Heart left ventricle (tissue), 16 donors: ENCODE measurements around the gene FAT4. TPM values are rescaled to one million over a fixed set of nuclear protein-coding genes. Genes with fewer than 3 reads are reported as not detected.

Source experiments
- ATAC-seq, 4 donors: fragments of 200-7000 bp; cut with Tn5 transposase; one replicate each; pipeline ENCODE4 v1.9.1; 2020 to 2022; ENCODE audit warnings: moderate library complexity in 4 of 4, mild to moderate bottlenecking in 3 of 4, moderate number of reproducible peaks in 1 of 4
- DNase-seq, 5 donors: peaks; one replicate each; pipeline ENCODE4 v3.0.0-alpha.2; 2020
- H3K27ac ChIP-seq, 12 donors: fragments of 200-600 bp; sonication (generic) in 4 of 12; one replicate each; pipeline versions ENCODE4 v1.5.0 to v1.8.0; 2016 to 2022; ENCODE audit warnings: mild to moderate bottlenecking in 2 of 12
- H3K27me3 ChIP-seq, 9 donors: fragments of 200-600 bp; sonication (generic) in 2 of 9; one replicate each; pipeline versions ENCODE4 v1.5.1 to v1.8.0; 2016 to 2022; ENCODE audit warnings: mild to moderate bottlenecking in 3 of 9
- H3K36me3 ChIP-seq, 9 donors: fragments of 200-600 bp; sonication (generic) in 2 of 9; one replicate each; pipeline versions ENCODE4 v1.5.0 to v1.8.0; 2018 to 2022; ENCODE audit warnings: mild to moderate bottlenecking in 2 of 9
- H3K4me1 ChIP-seq, 12 donors: fragments of 200-600 bp; sonication (generic) in 4 of 12; one replicate each; pipeline versions ENCODE4 v1.5.0 to v1.8.0; 2016 to 2022; ENCODE audit warnings: mild to moderate bottlenecking in 3 of 12
- H3K4me3 ChIP-seq, 12 donors: fragments of 200-600 bp; sonication (generic) in 4 of 12; one replicate each; pipeline versions ENCODE4 v1.5.0 to v1.8.0; 2017 to 2022; ENCODE audit warnings: mild to moderate bottlenecking in 9 of 12, moderate library complexity in 4 of 12
- H3K9me3 ChIP-seq, 12 donors: fragments of 200-600 bp; sonication (generic) in 4 of 12; one replicate each; pipeline versions ENCODE4 v1.5.0 to v1.8.0; 2016 to 2022; ENCODE audit warnings: mild to moderate bottlenecking in 1 of 12
- POLR2A ChIP-seq, 2 donors: fragments of 450-650 bp; IDR thresholded peaks; one replicate each; pipeline ENCODE4 v1.6.1; 2017; ENCODE audit warnings: antibody characterized with exemption in 2 of 2, mild to moderate bottlenecking in 2 of 2, moderate library complexity in 2 of 2
- WGBS, 4 donors: extraction: QIAGEN DNeasy Blood & Tissue Kit in 2 of 4; methylation state at CpG; one replicate each; pipeline versions ENCODE4 v1.1.5 to v1.1.7; 2013 to 2018; 5-methylcytosine and 5-hydroxymethylcytosine counted together
- intact Hi-C, 10 donors: fragments of 100-400 bp; cut with DNase I; formaldehyde crosslinking; loops; one replicate each; pipeline versions ENCODE4 v1.11.1 to v1.14.2; 2022
- polyA plus RNA-seq, 2 donors: library from polyadenylated mRNA; stranded (reverse); fragments of 200-250 nt; gene quantifications; one replicate each; pipeline ENCODE4 v1.2.3, GENCODE V29; 2013
- total RNA-seq, 9 donors: library from RNA; depleted of rRNA in 2 of 9; stranded (reverse); fragments of >200 nt in 2 of 9; fragmentation: NEBNext Ultra II Directional in 3 of 9; extraction: Animal tissue kit (Norgen Biotek cat#: 25700) in 3 of 9; gene quantifications; one replicate each; pipeline versions ENCODE4 v1.1.0 to v1.2.4, GENCODE V29; 2016 to 2023
- TF ChIP-seq, protein P1 (sequence below), 12 donors: fragments of 200-600 bp; sonication (generic) in 4 of 12; IDR thresholded peaks; one replicate each; pipeline versions ENCODE4 v1.5.0 to v1.8.0; 2018 to 2022; ENCODE audit warnings: antibody characterized with exemption in 12 of 12, mild to moderate bottlenecking in 5 of 12
- donor health status: ischemic (EF 13 %, LVEDD 7.1; RV severe dilation, severe dysfunction).
- donor health status: healthy with polysubstance abuse.
- donor health status: DM: no; HTN: yes; CAD: no.
- donor health status: DM: no; HTN: no; CAD: no.
- donor health status: ischemic (EF 25% LVEDD 6.9; RV normal size, moderate dysfunction).
- donor health status: ischemic (EF 25% LVEDD 5.7; RV mildly dilated, moderate dysfunction).
- donor health status: healthy.
- donor health status: DM: yes; HTN: yes; CAD: no.
- donor health status: ischemic (EF 35%, LVEDD 5.7; RV mildly dilated, moderate dysfunction).
- donor health status: nonischemic (EF 11% LVEDD 7.7; RV severe dilation, severe dysfunction).
- donor health status: DM: yes; HTN: yes; CAD: no.
- donor health status: PGD.
- donor health status: ischemic (EF 29% LVEDD 5.4; RV normal size, mild dysfunction).
- donor health status: nonischemic (EF 23%, LVEDD 6.1; RV moderate dilation, normal function).

The FAT4 gene
- total and polyA plus RNA-seq, 11 donors, result 1.3 to 16.3 (median 10.1) TPM

- Histone ChIP-seq H3K27ac (no peak overlapping the region), H3K36me3 (peaks cover 0 to 1% (median 0%) of the 10 kb centered on the region in 9 donors), H3K9me3 (no peaks in the 10 kb centered on the region), H3K27me3 (no peaks in the 10 kb centered on the region), H3K4me3 (no peak overlapping the region), H3K4me1 (peaks cover 5 to 52% (median 26%) of the 10 kb centered on the region in 12 donors)
- TF ChIP-seq, protein P1, sequence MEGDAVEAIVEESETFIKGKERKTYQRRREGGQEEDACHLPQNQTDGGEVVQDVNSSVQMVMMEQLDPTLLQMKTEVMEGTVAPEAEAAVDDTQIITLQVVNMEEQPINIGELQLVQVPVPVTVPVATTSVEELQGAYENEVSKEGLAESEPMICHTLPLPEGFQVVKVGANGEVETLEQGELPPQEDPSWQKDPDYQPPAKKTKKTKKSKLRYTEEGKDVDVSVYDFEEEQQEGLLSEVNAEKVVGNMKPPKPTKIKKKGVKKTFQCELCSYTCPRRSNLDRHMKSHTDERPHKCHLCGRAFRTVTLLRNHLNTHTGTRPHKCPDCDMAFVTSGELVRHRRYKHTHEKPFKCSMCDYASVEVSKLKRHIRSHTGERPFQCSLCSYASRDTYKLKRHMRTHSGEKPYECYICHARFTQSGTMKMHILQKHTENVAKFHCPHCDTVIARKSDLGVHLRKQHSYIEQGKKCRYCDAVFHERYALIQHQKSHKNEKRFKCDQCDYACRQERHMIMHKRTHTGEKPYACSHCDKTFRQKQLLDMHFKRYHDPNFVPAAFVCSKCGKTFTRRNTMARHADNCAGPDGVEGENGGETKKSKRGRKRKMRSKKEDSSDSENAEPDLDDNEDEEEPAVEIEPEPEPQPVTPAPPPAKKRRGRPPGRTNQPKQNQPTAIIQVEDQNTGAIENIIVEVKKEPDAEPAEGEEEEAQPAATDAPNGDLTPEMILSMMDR (IDR thresholded peaks at IDR 0.05), result no peak
- no peak for TF ChIP-seq POLR2A (IDR thresholded peaks at IDR 0.05)
- 93 to 96% (median 96%) methylated on average over 1 of the region's 1 CpG for WGBS, 4 donors
- intact Hi-C loops, result loop anchor here in 1 of 10 donors (5.0 kb wide), 1 partner anchor 57 kb away; no protein-coding TSS in a partner anchor
- no peak for ATAC-seq
- no peak for DNase-seq
Measured at GRCh38 chr4:125325733-125326132, 11.0 kb downstream of the FAT4 start.

GRCh38 chr4:125331116-125331515, 16.4 kb downstream of the FAT4 start:
- DNase-seq (no peak), ATAC-seq (no peak)
- WGBS, 4 donors, result 91 to 93% (median 92%) methylated on average over 2 of the region's 2 CpGs
- intact Hi-C loops, result loop anchor here in 1 of 10 donors (10.0 kb wide), 1 partner anchor 54 kb away; no protein-coding TSS in a partner anchor
- Histone ChIP-seq H3K4me1 (peaks cover 0 to 51% (median 16%) of the 10 kb centered on the region in 12 donors), H3K27ac (no peak overlapping the region), H3K9me3 (no peaks in the 10 kb centered on the region), H3K4me3 (no peak overlapping the region), H3K27me3 (no peaks in the 10 kb centered on the region), H3K36me3 (no peaks in the 10 kb centered on the region)
- TF ChIP-seq, protein P1 (IDR thresholded peaks at IDR 0.05), result no peak
- no peak for TF ChIP-seq POLR2A (IDR thresholded peaks at IDR 0.05)

- intact Hi-C loops, result loop anchor here in 2 of 10 donors (5.0 to 10.0 kb wide), 2 partner anchors 50 to 52 kb away; no protein-coding TSS in a partner anchor
- Histone ChIP-seq H3K4me1 (peaks cover 0 to 69% (median 21%) of the 10 kb centered on the region in 12 donors), H3K36me3 (no peaks in the 10 kb centered on the region), H3K27me3 (no peaks in the 10 kb centered on the region), H3K4me3 (no peak overlapping the region), H3K9me3 (no peaks in the 10 kb centered on the region), H3K27ac (peak overlapping the region in 3 of 12 donors; percentile 2 to 38 (median 25))
- 48 to 67% (median 51%) methylated on average over 1 of the region's 1 CpG for WGBS, 4 donors
- TF ChIP-seq POLR2A (IDR thresholded peaks at IDR 0.05), result no peak
- TF ChIP-seq, protein P1 (IDR thresholded peaks at IDR 0.05), result no peak
- ATAC-seq, result peak in 3 of 4 donors; percentile 53 to 62 (median 56)
- DNase-seq, result no peak
Measured at GRCh38 chr4:125334926-125335325, 20.2 kb downstream of the FAT4 start.

DNA sequence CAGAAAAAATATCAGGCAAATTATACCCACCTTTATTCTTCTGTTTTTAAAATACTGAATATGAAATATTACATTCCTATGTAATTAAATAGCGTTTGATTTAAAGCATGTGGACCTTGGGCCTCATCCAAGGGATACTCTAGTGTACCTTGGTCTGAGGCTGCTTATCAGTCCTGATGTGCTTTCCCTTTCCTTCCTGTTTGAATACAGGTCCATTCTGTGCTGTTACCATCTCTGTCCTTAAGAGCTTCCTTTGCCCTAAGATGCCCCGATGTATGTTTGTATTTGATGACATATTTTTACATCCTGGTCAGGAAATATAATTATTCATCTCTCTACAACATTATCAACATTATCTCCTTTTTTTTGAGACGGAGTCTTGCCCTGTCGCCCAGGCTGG, 24.1 kb downstream of the FAT4 start:
- ATAC-seq, result peak; percentile 47 to 57 (median 50)
- peaks cover 0 to 44% (median 17%) of the 10 kb centered on the region in 12 donors for H3K4me1 ChIP-seq

More for the DNA sequence above, 24.1 kb downstream of the FAT4 start:
- no peak overlapping the region for H3K27ac ChIP-seq
- H3K27me3 ChIP-seq, result no peaks in the 10 kb centered on the region
- WGBS, 4 donors, result 49 to 59% (median 54%) methylated on average over 4 of the region's 4 CpGs
- TF ChIP-seq, protein P1 (IDR thresholded peaks at IDR 0.05), result no peak
- TF ChIP-seq POLR2A (IDR thresholded peaks at IDR 0.05), result no peak
- intact Hi-C loops, result loop anchor here in 2 of 10 donors (5.0 to 10.0 kb wide), 2 partner anchors 46 to 48 kb away; no protein-coding TSS in a partner anchor
- no peak for DNase-seq
- H3K4me3 ChIP-seq, result no peak overlapping the region
- no peaks in the 10 kb centered on the region for H3K36me3 ChIP-seq
- H3K9me3 ChIP-seq, result no peaks in the 10 kb centered on the region
